IPS-18a (cell line): ENCODE data around the gene PREB.

Experiments
- H3K27ac ChIP-seq: one replicate; pipeline ENCODE4 v1.5.1; 2013; ENCODE audit warnings: low read length
- H3K27me3 ChIP-seq: one replicate; pipeline ENCODE4 v1.6.1; 2013; ENCODE audit warnings: mild to moderate bottlenecking, low read length; ENCODE audit not compliant: control insufficient read depth, insufficient read depth
- H3K36me3 ChIP-seq: one replicate; pipeline ENCODE4 v1.6.1; 2013; ENCODE audit warnings: low read depth, low read length; ENCODE audit not compliant: control insufficient read depth
- H3K4me1 ChIP-seq: one replicate; pipeline ENCODE4 v1.6.1; 2013; ENCODE audit warnings: low read depth, low read length; ENCODE audit not compliant: control insufficient read depth
- H3K4me3 ChIP-seq: one replicate; pipeline ENCODE4 v1.5.1; 2013; ENCODE audit warnings: low read length
- H3K9ac ChIP-seq: one replicate; pipeline ENCODE4 v1.6.1; 2013; ENCODE audit warnings: mild to moderate bottlenecking, low read length, moderate library complexity
- H3K9me3 ChIP-seq: one replicate; pipeline ENCODE4 v1.6.1; 2013; ENCODE audit warnings: low read depth, low read length; ENCODE audit not compliant: control insufficient read depth

Gene PREB

GRCh38 chr2:27150639-27151230, 16.3 kb upstream of the PREB start:
- Histone ChIP-seq H3K4me1 (no peaks in the 10 kb centered on the region), H3K9ac (no peak overlapping the region)

GRCh38 chr2:27149570-27150405, 15.4 kb upstream of the PREB start:
- H3K9me3 ChIP-seq = no peaks in the 10 kb centered on the region
- H3K36me3 ChIP-seq = no peaks in the 10 kb centered on the region
- H3K27me3 ChIP-seq = no peaks in the 10 kb centered on the region
- H3K4me3 ChIP-seq = no peak overlapping the region
- H3K9ac ChIP-seq = no peak overlapping the region
- H3K27ac ChIP-seq = no peak overlapping the region
- no peaks in the 10 kb centered on the region for H3K4me1 ChIP-seq

More at GRCh38 chr2:27150639-27151230, 16.3 kb upstream of the PREB start:
- Histone ChIP-seq H3K36me3 (no peaks in the 10 kb centered on the region), H3K27ac (no peak overlapping the region), H3K27me3 (no peaks in the 10 kb centered on the region), H3K9me3 (no peaks in the 10 kb centered on the region), H3K4me3 (no peak overlapping the region)

- no peak within 1 kb of the TSS for H3K9ac ChIP-seq
- no peaks in the 10 kb centered on the region for H3K9me3 ChIP-seq
- no peak within 1 kb of the TSS for H3K4me3 ChIP-seq
- H3K27ac ChIP-seq = no peak within 1 kb of the TSS
- no peaks in the 10 kb centered on the region for H3K4me1 ChIP-seq
- H3K36me3 ChIP-seq = no peaks in the 10 kb centered on the region
- no peaks in the 10 kb centered on the region for H3K27me3 ChIP-seq
Observed at GRCh38 chr2:27148801-27149439, 14.5 kb upstream of the PREB start, which contains the start of gene TCF23. TSS of gene TCF23 (plus strand) at chr2:27149004. CDS start at chr2:27149134, 130 bp downstream.

- H3K27me3 ChIP-seq = no peaks in the 10 kb centered on the region
- H3K27ac ChIP-seq = no peak overlapping the region
- no peaks in the 10 kb centered on the region for H3K36me3 ChIP-seq
- H3K9ac ChIP-seq = no peak overlapping the region
- H3K4me3 ChIP-seq = no peak overlapping the region
- H3K4me1 ChIP-seq = no peaks in the 10 kb centered on the region
- H3K9me3 ChIP-seq = no peaks in the 10 kb centered on the region
Observed at GRCh38 chr2:27147935-27148334, 13.5 kb upstream of the PREB start.

GRCh38 chr2:27145682-27146081, 11.2 kb upstream of the PREB start:
- Histone ChIP-seq H3K36me3 (no peaks in the 10 kb centered on the region), H3K9me3 (no peaks in the 10 kb centered on the region), H3K9ac (no peak overlapping the region)

GRCh38 chr2:27143285-27143684, 8.8 kb upstream of the PREB start:
- Histone ChIP-seq H3K4me1 (no peaks in the 10 kb centered on the region), H3K9me3 (no peaks in the 10 kb centered on the region)

More at GRCh38 chr2:27145682-27146081, 11.2 kb upstream of the PREB start:
- Histone ChIP-seq H3K4me1 (no peaks in the 10 kb centered on the region), H3K27me3 (no peaks in the 10 kb centered on the region), H3K27ac (no peak overlapping the region), H3K4me3 (no peak overlapping the region)

GRCh38 chr2:27139310-27139709, 4.9 kb upstream of the PREB start, which contains the start of gene PRR30:
TSS of gene PRR30 (minus strand) at chr2:27139410. CDS start at chr2:27138329, 1,081 bp downstream.
- H3K9me3 ChIP-seq = no peaks in the 10 kb centered on the region
- H3K4me3 ChIP-seq = no peak within 1 kb of the TSS
- no peak within 1 kb of the TSS for H3K9ac ChIP-seq
- no peaks in the 10 kb centered on the region for H3K27me3 ChIP-seq
- no peak within 1 kb of the TSS for H3K27ac ChIP-seq
- no peaks in the 10 kb centered on the region for H3K4me1 ChIP-seq
- no peaks in the 10 kb centered on the region for H3K36me3 ChIP-seq

More at GRCh38 chr2:27143285-27143684, 8.8 kb upstream of the PREB start:
- Histone ChIP-seq H3K27me3 (no peaks in the 10 kb centered on the region), H3K4me3 (no peak overlapping the region), H3K9ac (no peak overlapping the region), H3K36me3 (no peaks in the 10 kb centered on the region), H3K27ac (no peak overlapping the region)

GRCh38 chr2:27138111-27138510, 3.7 kb upstream of the PREB start:
- H3K27ac ChIP-seq = no peak overlapping the region
- no peaks in the 10 kb centered on the region for H3K9me3 ChIP-seq
- peaks cover 5% of the 10 kb centered on the region for H3K4me1 ChIP-seq
- H3K36me3 ChIP-seq = no peaks in the 10 kb centered on the region
- H3K4me3 ChIP-seq = no peak overlapping the region
- no peaks in the 10 kb centered on the region for H3K27me3 ChIP-seq
- H3K9ac ChIP-seq = no peak overlapping the region

- Histone ChIP-seq H3K4me3 (no peak overlapping the region), H3K9me3 (no peaks in the 10 kb centered on the region), H3K4me1 (peaks cover 6% of the 10 kb centered on the region), H3K27ac (no peak overlapping the region), H3K9ac (no peak overlapping the region), H3K36me3 (no peaks in the 10 kb centered on the region), H3K27me3 (no peaks in the 10 kb centered on the region)
Observed at GRCh38 chr2:27137322-27137935, 3.0 kb upstream of the PREB start.

GRCh38 chr2:27136751-27137150, 2.3 kb upstream of the PREB start:
- Histone ChIP-seq H3K9me3 (no peaks in the 10 kb centered on the region), H3K36me3 (peaks cover 2% of the 10 kb centered on the region), H3K27ac (no peak overlapping the region), H3K4me3 (no peak overlapping the region), H3K27me3 (no peaks in the 10 kb centered on the region), H3K4me1 (peaks cover 6% of the 10 kb centered on the region), H3K9ac (no peak overlapping the region)

GRCh38 chr2:27135478-27135955, 1.1 kb upstream of the PREB start:
- H3K27me3 ChIP-seq = no peaks in the 10 kb centered on the region
- H3K4me3 ChIP-seq = no peak overlapping the region
- peaks cover 14% of the 10 kb centered on the region for H3K36me3 ChIP-seq
- no peak overlapping the region for H3K27ac ChIP-seq
- H3K4me1 ChIP-seq = peaks cover 6% of the 10 kb centered on the region
- no peaks in the 10 kb centered on the region for H3K9me3 ChIP-seq
- H3K9ac ChIP-seq = no peak overlapping the region
